SU-DHL-6 (cell line): ENCODE measurements around the gene FURIN.

Source experiments
- H2AFZ ChIP-seq: fragments of 200-600 bp; sonication (generic); 2 replicates; pipeline ENCODE4 v1.6.1; 2014; ENCODE audit warnings: low read depth, mild to moderate bottlenecking, moderate library complexity, mixed read lengths, antibody characterized with exemption, low read length; ENCODE audit not compliant: severe bottlenecking
- H3F3A ChIP-seq: fragments of 200-600 bp; shearing (Covaris generic); 2 replicates; pipeline ENCODE4 v1.6.0; 2016; ENCODE audit warnings: antibody characterized with exemption, mild to moderate bottlenecking; ENCODE audit not compliant: insufficient read depth
- H3K27ac ChIP-seq: fragments of 200-600 bp; sonication (generic); 2 replicates; pipeline ENCODE4 v1.5.1; 2016; ENCODE audit warnings: low read depth, mild to moderate bottlenecking, low read length, moderate library complexity, mixed read lengths
- H3K27me3 ChIP-seq: fragments of 200-600 bp; sonication (generic), shearing (Covaris generic); 2 replicates; pipeline ENCODE4 v1.6.0; 2014; ENCODE audit warnings: mild to moderate bottlenecking, low read length
- H3K36me3 ChIP-seq: fragments of 200-600 bp; sonication (generic); 2 replicates; pipeline ENCODE4 v1.6.1; 2014; ENCODE audit warnings: mild to moderate bottlenecking, low read length, mixed read lengths
- H3K4me2 ChIP-seq: fragments of 300-600, 200-600 bp; shearing (Covaris generic), sonication (generic); 2 replicates; pipeline ENCODE4 v1.6.0; 2014; ENCODE audit warnings: low read length, low read depth, mild to moderate bottlenecking; ENCODE audit not compliant: poor library complexity, severe bottlenecking
- H3K4me3 ChIP-seq: fragments of 200-600 bp; sonication (generic); 2 replicates; pipeline ENCODE4 v1.5.1; 2014; ENCODE audit warnings: antibody characterized with exemption, low read length, mild to moderate bottlenecking, mixed read lengths; ENCODE audit not compliant: insufficient read depth, poor library complexity, severe bottlenecking
- H3K79me2 ChIP-seq: fragments of 200-600 bp; sonication (generic); 2 replicates; pipeline ENCODE4 v1.6.1; 2014; ENCODE audit warnings: mild to moderate bottlenecking, low read length, moderate library complexity; ENCODE audit not compliant: insufficient read depth
- H3K9ac ChIP-seq: fragments of 200-600 bp; sonication (generic); 2 replicates; pipeline ENCODE4 v1.7.0; 2014; ENCODE audit warnings: mild to moderate bottlenecking, low read length
- H3K9me2 ChIP-seq: fragments of 200-600 bp; sonication (generic); replicated peaks from 2 replicates; pipeline ENCODE4 v1.6.1; 2014; ENCODE audit warnings: low read length; ENCODE audit not compliant: insufficient read depth
- H3K9me3 ChIP-seq: fragments of 200-600 bp; sonication (generic); 2 replicates; pipeline ENCODE4 v1.6.1; 2014; ENCODE audit warnings: low read length, mixed read lengths; ENCODE audit not compliant: insufficient read depth
- H4K20me1 ChIP-seq: fragments of 200-600 bp; sonication (generic); 2 replicates; pipeline ENCODE4 v1.6.1; 2014; ENCODE audit warnings: low read depth, mild to moderate bottlenecking, antibody characterized with exemption, low read length, moderate library complexity, mixed read lengths
- EZH2phosphoT487 ChIP-seq: fragments of 200-600 bp; sonication (generic), shearing (Covaris generic); conservative IDR thresholded peaks from 2 replicates; pipeline ENCODE4 v1.6.1; 2018; ENCODE audit warnings: mild to moderate bottlenecking, antibody characterized with exemption, low read length, moderate library complexity, mixed read lengths
- TF ChIP-seq, protein P1 (sequence below): fragments of 200-600 bp; sonication (generic); IDR thresholded peaks from one replicate; pipeline ENCODE4 v1.5.1; 2017; ENCODE audit warnings: antibody characterized with exemption, mild to moderate bottlenecking, low read length, moderate library complexity; ENCODE audit not compliant: insufficient read depth, poor library complexity, severe bottlenecking

The FURIN gene

DNA sequence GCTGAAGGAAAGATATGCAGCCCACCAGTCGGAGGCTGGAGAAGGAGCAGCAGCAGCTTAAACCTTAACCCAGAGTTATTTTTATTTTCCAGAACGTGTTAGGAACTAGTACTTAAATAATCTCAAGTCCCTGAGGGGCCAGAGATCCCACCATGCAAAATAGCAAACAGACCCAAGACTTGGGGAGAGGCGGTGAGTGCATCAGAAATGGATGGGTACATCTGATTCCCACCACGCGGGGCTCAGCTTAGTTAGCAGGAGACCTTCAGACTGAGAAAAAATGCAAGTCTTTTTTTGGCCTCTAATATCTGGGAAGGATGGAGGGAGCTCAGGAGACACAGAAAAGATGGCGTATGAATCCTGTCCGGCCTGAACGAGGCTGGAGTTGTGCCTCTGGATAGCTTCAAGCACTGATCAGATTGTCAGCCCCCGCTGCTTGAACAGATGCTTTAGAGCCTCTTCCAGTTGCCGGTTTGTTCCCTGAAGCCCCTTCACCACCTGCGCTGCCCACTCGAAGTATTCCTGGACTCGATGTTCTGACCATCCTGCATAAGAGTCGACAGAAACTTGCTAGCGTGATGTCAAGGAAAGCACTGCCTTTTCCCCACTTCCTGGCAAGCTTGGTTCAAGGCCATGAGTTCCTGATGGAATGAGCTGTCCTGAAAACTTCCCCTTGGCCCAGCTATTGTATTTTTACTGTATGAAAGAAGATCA is 62.6 kb downstream of the FURIN start:
- Histone ChIP-seq H3K9me3 (no peaks in the 10 kb centered on the region), H2AFZ (no peak overlapping the region)
- TF ChIP-seq EZH2phosphoT487, result no peak
- TF ChIP-seq, protein P1, sequence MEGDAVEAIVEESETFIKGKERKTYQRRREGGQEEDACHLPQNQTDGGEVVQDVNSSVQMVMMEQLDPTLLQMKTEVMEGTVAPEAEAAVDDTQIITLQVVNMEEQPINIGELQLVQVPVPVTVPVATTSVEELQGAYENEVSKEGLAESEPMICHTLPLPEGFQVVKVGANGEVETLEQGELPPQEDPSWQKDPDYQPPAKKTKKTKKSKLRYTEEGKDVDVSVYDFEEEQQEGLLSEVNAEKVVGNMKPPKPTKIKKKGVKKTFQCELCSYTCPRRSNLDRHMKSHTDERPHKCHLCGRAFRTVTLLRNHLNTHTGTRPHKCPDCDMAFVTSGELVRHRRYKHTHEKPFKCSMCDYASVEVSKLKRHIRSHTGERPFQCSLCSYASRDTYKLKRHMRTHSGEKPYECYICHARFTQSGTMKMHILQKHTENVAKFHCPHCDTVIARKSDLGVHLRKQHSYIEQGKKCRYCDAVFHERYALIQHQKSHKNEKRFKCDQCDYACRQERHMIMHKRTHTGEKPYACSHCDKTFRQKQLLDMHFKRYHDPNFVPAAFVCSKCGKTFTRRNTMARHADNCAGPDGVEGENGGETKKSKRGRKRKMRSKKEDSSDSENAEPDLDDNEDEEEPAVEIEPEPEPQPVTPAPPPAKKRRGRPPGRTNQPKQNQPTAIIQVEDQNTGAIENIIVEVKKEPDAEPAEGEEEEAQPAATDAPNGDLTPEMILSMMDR, result no peak

DNA sequence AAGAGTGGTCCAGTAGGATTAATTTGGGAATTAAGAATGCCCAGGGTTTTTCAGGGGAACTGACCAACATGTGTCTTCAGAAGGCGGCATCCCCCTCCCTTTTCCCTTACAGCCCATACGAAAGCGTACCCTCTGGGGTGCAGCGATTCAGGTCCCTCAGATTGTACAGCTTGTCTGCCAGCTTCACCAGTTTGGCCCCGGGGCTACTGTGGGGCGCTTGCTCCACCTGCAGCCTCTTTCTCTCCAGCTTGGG is 63.1 kb downstream of the FURIN start:
- Histone ChIP-seq H3K9me2 (no peaks in the 10 kb centered on the region), H3K79me2 (peaks cover 13% of the 10 kb centered on the region), H4K20me1 (no peaks in the 10 kb centered on the region), H3K27me3 (no peaks in the 10 kb centered on the region), H3F3A (peaks cover 20% of the 10 kb centered on the region), H3K9me3 (no peaks in the 10 kb centered on the region), H3K36me3 (no peaks in the 10 kb centered on the region), H2AFZ (no peak overlapping the region), H3K4me3 (peak overlapping the region; percentile 70), H3K27ac (peak overlapping the region; percentile 85), H3K9ac (peak overlapping the region; percentile 75), H3K4me2 (peak overlapping the region; percentile 75)
- TF ChIP-seq, protein P1, result no peak
- TF ChIP-seq EZH2phosphoT487, result no peak

More for the DNA sequence above, 62.6 kb downstream of the FURIN start:
- no peaks in the 10 kb centered on the region for H3K36me3 ChIP-seq
- peak overlapping the region; percentile 75 for H3K9ac ChIP-seq
- no peaks in the 10 kb centered on the region for H3K9me2 ChIP-seq
- H3K27ac ChIP-seq, result peak overlapping the region; percentile 85
- peaks cover 20% of the 10 kb centered on the region for H3F3A ChIP-seq
- H3K4me2 ChIP-seq, result peak overlapping the region; percentile 75
- H3K79me2 ChIP-seq, result peaks cover 8% of the 10 kb centered on the region; the same call in 1 of the 2 replicates
- no peaks in the 10 kb centered on the region for H4K20me1 ChIP-seq
- no peaks in the 10 kb centered on the region for H3K27me3 ChIP-seq
- H3K4me3 ChIP-seq, result peak overlapping the region; percentile 51

DNA sequence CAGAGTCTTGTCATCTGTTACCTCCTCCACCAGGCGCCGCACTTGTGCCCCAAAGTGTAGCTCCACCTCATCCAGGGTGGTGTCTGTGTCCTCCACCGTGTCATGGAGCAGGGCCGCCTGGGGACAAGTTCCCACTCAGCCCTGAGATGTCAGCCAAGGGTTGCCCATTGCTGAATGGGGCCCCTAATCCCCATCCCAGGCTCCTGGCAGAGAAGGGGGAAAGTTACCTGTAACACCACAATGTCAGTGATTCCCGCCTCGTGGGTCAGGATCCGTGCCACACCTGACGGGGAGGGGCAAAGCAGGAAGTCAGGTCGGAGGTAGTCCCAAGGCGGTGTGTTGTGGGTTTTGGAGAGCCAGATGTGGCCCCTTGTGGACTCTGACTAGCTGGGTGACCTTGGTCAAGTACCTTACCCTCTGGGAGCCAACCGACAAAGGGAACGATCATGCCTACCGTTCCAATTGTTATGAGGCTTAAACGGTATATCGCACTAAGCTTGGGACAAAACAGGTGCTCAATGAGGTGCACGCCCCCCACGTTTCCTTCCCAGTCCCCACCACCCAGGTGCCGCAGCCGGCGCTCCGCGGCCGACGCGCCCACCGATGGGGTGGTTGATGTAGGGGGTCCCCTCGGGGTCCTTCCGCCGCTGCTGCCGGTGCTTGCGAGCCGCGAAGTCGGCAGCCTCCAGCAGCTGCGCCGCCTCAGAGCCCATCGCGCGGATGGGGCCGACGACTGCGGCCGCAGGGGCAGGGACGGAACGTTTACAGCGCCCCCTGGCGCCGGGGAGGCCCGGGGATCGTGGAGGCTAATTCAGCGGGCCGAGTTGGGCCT is 63.7 kb downstream of the FURIN start, which contains the start of gene HDDC3:
Gene HDDC3 (minus strand): TSS at position 722 of the 832 bp plus-strand sequence. CDS start 9 bp downstream, at position 713.
- Histone ChIP-seq H3K9me2 (no peaks in the 10 kb centered on the region), H3K4me3 (peak within 1 kb of the TSS; percentile 70), H3K9ac (peak within 1 kb of the TSS; percentile 75), H3K36me3 (0 out of 2 replicates have a peak, but pooled peaks cover 2% of the 10 kb centered on the region), H3K4me2 (peak within 1 kb of the TSS; percentile 75), H2AFZ (peak within 1 kb of the TSS; percentile 75), H3K9me3 (no peaks in the 10 kb centered on the region), H3K27ac (peak within 1 kb of the TSS; percentile 85), H4K20me1 (no peaks in the 10 kb centered on the region), H3K27me3 (no peaks in the 10 kb centered on the region), H3K79me2 (peaks cover 17% of the 10 kb centered on the region), H3F3A (peaks cover 20% of the 10 kb centered on the region)
- TF ChIP-seq EZH2phosphoT487, result no peak
- TF ChIP-seq, protein P1, result peak; percentile 80
